GM19043 (cell line): ENCODE data around the gene ITPRIP.

Experiments
- ATAC-seq: cut with Tn5 transposase; IDR thresholded peaks from one replicate; pipeline ENCODE4 v1.9.1; 2021; ENCODE audit warnings: low read depth; ENCODE audit not compliant: unreplicated experiment

Gene ITPRIP

GRCh38 chr10:104293011-104293410 lies 45.3 kb downstream of the ITPRIP start:
- no peak for ATAC-seq

- peak; percentile 99 for ATAC-seq
Observed at GRCh38 chr10:104291439-104291951, 46.8 kb downstream of the ITPRIP start.

DNA sequence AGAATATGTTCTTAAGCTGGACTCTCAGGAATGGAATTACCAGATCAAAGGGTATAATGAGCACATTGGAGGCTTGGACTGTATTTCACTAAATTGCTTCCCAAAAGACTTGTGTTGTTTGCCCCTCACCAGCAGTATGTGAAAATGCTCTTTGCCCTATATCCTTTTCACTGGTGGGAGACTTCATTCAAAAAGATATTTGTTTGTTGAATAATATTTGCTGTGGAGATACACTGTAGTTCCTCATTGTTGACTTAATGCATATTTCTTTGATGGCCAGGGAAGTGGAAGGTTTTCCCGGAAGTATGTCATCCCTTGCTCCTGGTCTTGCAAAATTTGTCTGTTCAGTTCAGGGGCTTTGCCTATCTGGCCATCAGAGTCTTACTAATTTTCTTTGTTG lies 49.9 kb downstream of the ITPRIP start:
- ATAC-seq = no peak

DNA sequence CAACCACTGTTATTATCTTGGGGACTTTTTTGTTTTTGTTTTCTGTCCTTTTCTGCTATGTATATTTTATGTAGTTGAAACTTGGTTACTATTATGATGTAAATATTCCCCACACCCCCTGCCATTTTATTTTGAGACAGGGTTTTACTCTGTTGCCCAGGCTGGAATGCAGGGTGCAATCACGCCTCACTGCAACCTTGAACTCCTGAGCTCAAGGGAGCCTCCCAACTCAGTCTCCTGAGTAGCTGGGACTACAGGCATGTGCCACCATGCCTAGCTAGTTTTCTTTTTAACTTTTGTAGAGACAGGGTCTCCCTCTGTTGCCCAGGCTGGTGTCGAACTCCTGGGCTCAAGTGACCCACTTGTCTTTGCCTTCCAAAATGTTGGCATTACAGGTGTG lies 51.3 kb downstream of the ITPRIP start:
- ATAC-seq = no peak

DNA sequence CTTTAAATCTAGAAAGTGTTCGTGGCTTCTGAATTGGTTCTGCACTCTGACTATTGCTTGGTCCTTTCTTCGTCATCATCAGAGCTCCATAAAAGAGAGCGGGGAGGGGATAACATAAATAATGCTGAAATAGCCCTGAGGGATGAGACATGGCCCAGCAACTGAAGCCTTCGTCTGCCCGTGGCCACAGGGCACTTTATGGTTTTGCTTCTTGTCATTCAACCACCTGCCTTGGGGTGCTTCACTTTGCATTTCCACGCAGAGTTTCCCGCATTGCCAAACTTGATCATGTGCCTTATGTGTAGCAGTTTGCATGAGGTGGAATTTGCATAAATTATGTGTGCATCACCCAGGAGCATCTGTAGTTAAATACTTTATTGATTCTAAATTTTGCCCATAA lies 53.4 kb downstream of the ITPRIP start:
- no peak for ATAC-seq

DNA sequence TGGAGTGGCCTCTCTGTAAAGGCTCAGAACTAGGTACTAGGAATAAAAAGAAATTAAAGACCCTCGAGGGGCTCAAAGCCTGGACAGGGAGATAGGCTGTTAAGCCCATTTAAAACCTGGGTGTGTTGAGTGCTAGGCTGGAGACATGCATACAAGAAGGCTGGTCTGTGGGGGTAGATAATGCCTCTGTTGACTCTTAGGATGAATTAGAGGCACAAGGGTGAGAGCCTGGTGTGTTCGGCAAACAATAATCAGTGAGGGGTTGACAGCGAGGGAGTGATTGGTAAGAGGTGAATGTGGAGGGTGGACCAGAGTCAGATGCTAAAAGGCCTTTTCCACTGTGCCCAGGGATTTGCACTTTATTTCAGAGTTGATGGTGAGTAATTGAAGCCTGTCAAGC lies 56.6 kb downstream of the ITPRIP start:
- ATAC-seq = no peak

GRCh38 chr10:104279550-104280259 lies 58.6 kb downstream of the ITPRIP start:
- no peak for ATAC-seq

DNA sequence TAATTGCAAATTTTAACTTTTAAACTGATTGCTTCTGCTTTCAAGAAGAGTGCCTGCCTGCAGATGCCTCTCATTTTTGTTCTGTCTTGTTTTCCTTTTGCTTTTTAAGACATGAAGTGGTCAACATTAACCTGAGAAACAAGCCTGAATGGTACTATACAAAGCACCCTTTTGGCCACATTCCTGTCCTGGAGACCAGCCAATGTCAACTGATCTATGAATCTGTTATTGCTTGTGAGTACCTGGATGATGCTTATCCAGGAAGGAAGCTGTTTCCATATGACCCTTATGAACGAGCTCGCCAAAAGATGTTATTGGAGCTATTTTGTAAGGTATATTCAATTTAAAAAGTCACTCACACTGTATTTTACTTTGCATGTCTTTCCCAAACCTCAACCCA lies 60.5 kb downstream of the ITPRIP start:
- ATAC-seq = no peak

GRCh38 chr10:104276192-104276591 lies 62.1 kb downstream of the ITPRIP start:
- ATAC-seq = no peak

DNA sequence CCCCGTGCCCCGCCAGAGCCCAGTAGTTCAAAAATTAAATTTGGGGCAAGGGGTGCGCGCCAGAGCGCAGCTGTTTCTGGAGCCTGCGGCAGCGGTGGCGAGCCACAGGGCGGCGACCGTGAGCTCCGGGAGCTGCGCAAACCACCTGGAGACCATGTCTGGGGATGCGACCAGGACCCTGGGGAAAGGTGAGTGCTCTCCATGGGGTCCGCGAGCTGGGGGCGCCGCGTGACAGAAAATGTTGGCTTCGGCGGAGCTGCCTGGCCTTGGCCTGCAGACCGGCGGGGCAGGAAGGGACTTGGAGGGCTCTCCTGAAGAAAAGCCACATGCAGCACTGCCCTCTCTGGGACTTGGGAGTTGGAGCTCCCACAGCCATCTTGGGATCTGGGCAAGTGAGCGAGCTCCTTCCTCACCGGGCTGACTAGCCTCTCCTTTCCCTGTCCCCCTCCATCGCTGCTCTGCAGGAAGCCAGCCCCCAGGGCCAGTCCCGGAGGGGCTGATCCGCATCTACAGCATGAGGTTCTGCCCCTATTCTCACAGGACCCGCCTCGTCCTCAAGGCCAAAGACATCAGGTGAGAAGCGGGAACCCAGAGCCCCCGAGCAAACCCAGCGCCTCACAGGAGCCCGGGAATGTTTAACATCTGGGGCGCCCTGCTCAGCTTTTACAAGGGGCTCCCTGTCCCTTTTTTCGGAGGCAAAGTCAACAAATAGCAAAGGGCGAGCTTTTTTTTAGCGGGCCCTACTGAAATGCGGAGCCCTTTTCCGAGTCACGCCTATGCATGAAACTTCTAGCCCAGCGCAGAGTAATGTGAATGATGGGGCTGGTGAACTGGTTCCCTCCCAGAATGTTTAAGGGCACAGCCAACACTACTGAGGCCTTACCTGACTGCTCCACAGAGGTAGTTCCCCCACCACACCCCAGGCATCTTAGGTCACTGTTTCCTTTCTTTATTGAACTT lies 63.2 kb downstream of the ITPRIP start:
- ATAC-seq = no peak

DNA sequence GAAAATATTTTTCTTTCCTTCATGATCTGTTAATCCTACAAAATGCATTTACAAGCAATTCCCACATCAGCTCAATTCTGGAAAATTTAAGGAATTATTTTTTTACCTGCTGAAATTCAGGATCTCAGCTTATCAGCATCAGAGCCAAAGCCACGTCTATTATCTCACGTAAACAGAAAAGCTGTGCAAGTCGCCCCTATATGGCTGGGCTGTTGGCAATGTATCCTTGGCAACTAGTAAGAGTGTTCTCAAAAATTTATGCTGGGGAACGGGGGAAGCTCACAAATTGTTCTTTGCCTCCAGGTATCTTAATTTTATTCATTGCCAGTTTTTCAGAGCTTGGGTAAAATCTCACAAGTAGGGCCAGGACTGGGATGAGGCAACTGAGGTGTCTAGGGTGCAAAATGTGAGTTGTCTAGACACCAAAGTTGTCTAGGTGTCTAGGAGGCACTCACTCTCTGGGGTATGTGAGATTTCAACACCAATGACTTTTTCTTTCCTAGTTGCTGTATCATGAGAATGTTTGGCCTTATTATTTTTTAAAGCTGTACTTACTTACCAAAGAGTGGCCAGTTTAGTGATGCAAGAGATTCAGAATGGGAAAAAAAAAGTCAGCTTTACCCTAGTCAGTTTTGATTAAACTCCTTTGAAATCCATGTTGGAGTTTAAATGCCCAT lies 64.2 kb downstream of the ITPRIP start:
- ATAC-seq = no peak

DNA sequence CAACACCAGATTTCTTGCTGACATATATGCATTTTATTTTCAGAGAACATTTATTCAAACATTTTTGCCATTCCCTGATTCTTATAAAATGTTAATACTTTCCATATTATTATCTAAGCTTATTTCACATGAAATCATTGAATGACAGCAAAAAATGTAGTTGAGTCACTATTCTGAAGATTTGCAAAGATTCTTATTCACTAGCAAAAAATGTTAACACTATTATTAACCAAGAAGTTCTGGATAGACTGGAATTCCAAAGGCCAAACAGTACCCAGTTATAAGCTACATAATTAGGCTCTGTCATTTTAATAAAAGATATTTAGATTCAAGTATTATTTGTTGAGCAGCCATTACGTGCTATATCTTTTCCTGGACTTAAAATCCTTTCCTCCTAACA lies 65.0 kb downstream of the ITPRIP start:
- ATAC-seq = no peak

DNA sequence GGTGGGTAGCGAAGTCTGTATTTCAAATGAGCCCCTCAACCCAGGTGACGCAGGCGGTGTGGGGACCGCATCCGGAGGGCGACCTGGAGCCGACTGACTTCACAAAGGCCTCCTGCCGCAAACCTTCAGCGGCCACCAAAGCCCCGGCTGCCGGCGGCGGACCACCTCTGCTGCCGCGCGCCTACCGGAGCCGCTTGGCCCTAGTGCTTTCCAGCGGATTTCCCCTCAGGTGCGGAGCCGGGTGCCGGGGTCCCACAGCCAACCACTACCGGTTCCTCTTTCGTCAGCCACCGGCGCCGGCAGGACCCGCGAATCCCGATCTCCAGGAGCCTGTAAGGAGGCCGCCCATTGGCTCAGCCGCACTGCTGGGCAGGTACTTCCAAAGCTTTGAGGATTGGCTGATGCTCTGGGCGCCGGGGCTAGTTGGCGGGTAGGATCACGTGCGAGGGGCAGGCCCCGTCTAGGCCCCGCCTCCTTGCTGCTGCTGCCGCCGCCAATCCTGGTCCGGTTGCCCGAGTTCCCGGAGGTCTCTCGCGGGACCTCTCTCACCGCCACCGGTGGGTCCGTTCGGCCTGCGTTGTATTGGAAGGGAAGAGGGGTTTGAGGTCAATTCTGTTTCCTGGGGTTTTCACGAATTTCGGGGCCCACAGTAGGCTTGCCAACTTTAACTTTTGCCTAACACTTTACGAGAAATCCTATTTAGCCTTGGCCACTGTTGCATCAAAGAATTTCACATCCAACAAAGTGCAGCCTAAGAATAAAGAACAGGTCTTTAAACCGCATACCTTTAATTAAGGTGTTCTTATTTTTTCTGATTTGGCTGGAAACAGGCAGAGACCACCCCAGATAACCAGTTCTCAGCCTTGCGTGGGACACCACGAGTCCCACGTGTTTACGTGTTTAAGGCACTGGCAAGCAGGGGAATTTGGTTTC lies 69.3 kb downstream of the ITPRIP start, which contains the start of gene GSTO2:
Gene GSTO2 (plus strand): TSS at position 472 of the 933 bp plus-strand sequence. CDS start 5,732 bp downstream, outside the sequence.
- ATAC-seq = peak; percentile 99

DNA sequence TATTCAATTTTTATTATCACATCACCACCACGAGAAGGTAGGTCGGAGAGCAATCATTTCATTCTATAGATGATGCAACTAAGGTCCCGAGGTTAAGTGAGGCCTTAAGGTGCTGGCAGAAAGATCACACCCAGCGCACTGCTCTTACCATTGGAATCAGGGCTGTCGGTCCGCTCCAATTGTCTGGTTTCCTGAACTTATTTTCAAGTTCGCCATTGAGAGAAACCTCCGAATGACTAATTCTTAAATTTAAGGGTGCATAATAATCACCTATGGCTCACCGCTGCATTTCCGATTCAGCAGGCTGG lies 69.9 kb downstream of the ITPRIP start:
- no peak for ATAC-seq

DNA sequence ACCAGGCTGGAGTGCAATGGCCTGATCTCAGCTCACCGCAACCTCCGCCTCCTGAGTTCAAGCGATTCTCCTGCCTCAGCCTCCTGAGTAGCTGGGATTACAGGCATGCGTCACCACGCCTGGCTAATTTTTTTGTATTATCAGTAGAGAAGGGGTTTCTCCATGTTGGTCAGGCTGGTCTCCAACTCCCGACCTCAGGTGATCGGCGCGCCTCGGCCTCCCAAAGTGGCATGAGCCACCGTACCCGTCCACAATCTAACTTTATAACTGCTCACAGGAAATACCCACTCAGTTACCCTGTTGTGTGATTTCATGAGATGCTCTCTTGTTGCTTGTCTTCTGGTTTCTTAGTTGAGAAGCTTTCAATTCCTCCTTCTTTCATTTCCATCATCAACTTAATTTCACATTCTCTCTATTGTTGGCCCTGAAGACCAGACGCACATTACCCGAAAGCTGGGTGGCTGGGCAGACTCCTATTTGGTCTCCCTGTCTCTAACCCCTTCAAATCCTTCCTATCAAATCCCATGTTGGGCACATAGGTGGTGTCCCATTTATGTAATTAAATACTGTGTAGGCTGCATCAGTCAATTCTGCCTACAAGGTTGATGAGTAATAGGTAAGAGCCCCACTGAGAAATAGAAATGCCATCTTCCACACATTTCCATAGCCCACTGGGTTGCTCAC lies 70.4 kb downstream of the ITPRIP start:
- ATAC-seq = no peak

DNA sequence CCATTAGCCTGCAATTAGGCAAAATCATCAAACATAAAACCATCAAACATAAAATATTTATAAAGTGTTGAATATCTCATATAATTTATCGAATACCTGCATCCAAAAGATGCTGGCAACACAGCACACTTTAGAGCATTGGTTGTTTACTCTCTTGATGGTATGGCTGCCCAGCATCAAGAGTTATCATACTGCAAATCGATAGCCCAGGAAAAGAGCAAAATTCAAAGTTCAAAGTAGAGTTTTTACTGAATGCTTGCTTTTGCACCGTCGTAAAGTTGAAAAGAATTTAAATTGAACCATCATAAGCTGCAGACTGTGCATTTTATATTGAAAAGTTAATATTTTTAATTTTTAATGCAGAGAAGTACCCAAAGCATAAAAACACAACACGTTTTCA lies 73.5 kb downstream of the ITPRIP start:
- no peak for ATAC-seq

DNA sequence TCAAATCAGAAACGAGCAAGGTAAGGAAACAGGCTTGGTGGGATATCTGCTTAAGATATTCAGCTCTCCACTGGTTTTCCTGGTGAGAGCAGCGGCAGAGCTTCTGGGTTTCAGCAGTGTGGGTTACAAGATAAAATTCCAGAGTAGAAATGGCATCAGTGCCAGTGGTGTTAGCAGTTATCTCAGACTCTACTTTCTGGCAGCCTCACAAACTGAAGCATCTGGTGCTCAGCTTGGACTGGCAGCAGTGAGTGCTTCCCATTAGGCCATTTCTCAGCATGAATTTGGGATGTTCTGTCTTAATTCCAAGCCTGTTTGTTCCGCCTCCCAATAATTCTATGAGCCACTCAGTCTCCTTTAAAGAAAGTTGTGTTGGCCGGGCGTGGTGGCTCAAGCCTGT lies 76.2 kb downstream of the ITPRIP start:
- ATAC-seq = no peak

DNA sequence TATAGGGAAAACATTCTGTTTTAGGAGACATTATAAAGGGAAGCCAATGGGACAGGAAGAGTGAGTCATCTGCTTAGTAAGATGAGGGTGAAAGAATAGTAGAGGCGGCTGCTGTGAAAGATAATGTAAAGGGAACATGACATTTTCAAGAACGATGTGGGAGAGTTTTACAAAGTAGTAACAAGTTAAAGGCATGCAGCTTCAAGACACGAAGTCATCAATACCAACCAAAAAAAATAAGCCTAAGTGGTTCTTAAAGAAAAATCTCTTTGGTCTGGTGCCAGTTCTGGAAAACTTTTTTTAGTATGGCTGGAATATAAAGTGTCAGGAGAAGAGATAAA lies 77.5 kb downstream of the ITPRIP start:
- no peak for ATAC-seq

GRCh38 chr10:104259999-104260774 lies 78.1 kb downstream of the ITPRIP start:
- ATAC-seq = no peak
